Parathyroid adenoma (tissue), 2 donors: ENCODE results near the gene ERN1.
A peak's percentile ranks its signal among the peaks of the same experiment; 100 is the strongest.

Experiments used
- H2AFZ ChIP-seq: fragments of 300-600 bp; sonication (generic); one replicate; pipeline ENCODE4 v1.7.0; 2017; ENCODE audit warnings: antibody characterized with exemption, mild to moderate bottlenecking
- H3K27ac ChIP-seq: fragments of 300-600 bp; sonication (generic); one replicate; pipeline ENCODE4 v1.7.0; 2017
- H3K27me3 ChIP-seq: fragments of 300-600 bp; sonication (generic); one replicate; pipeline ENCODE4 v1.7.0; 2017; ENCODE audit warnings: low read length; ENCODE audit not compliant: control insufficient read depth, insufficient read depth
- H3K36me3 ChIP-seq: fragments of 300-600 bp; sonication (generic); one replicate; pipeline ENCODE4 v1.7.0; 2017; ENCODE audit warnings: low read length; ENCODE audit not compliant: control insufficient read depth, insufficient read depth
- H3K4me1 ChIP-seq: fragments of 300-600 bp; sonication (generic); one replicate; pipeline ENCODE4 v1.7.0; 2017; ENCODE audit warnings: control low read depth
- H3K4me2 ChIP-seq: fragments of 300-600 bp; sonication (generic); one replicate; pipeline ENCODE4 v1.7.0; 2017; ENCODE audit warnings: low read length
- H3K4me3 ChIP-seq: fragments of 300-600 bp; sonication (generic); one replicate; pipeline ENCODE4 v1.7.0; 2017; ENCODE audit warnings: low read depth, low read length
- H3K79me2 ChIP-seq: fragments of 300-600 bp; sonication (generic); one replicate; pipeline ENCODE4 v1.7.0; 2017; ENCODE audit warnings: control low read depth
- H3K9ac ChIP-seq: fragments of 300-600 bp; sonication (generic); one replicate; pipeline ENCODE4 v1.7.0; 2017; ENCODE audit warnings: mild to moderate bottlenecking
- H3K9me3 ChIP-seq: fragments of 300-600 bp; sonication (generic); one replicate; pipeline ENCODE4 v1.7.0; 2017; ENCODE audit warnings: low read length; ENCODE audit not compliant: control insufficient read depth
- TF ChIP-seq, protein P1 (sequence below): fragments of 300-600 bp; sonication (generic); IDR thresholded peaks from one replicate; pipeline ENCODE4 v1.7.0; 2017; ENCODE audit warnings: antibody characterized with exemption, mild to moderate bottlenecking
- donor health status: primary hyperparathyroidism.

ERN1 gene

GRCh38 chr17:63999680-64000531, 130.0 kb downstream of the ERN1 start:
- H3K4me1 ChIP-seq, result peaks cover 5% of the 10 kb centered on the region
- TF ChIP-seq, protein P1, sequence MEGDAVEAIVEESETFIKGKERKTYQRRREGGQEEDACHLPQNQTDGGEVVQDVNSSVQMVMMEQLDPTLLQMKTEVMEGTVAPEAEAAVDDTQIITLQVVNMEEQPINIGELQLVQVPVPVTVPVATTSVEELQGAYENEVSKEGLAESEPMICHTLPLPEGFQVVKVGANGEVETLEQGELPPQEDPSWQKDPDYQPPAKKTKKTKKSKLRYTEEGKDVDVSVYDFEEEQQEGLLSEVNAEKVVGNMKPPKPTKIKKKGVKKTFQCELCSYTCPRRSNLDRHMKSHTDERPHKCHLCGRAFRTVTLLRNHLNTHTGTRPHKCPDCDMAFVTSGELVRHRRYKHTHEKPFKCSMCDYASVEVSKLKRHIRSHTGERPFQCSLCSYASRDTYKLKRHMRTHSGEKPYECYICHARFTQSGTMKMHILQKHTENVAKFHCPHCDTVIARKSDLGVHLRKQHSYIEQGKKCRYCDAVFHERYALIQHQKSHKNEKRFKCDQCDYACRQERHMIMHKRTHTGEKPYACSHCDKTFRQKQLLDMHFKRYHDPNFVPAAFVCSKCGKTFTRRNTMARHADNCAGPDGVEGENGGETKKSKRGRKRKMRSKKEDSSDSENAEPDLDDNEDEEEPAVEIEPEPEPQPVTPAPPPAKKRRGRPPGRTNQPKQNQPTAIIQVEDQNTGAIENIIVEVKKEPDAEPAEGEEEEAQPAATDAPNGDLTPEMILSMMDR, result no peak
- no peak overlapping the region for H2AFZ ChIP-seq
- H3K4me3 ChIP-seq, result no peak overlapping the region
- no peaks in the 10 kb centered on the region for H3K36me3 ChIP-seq
- H3K9ac ChIP-seq, result no peak overlapping the region
- no peaks in the 10 kb centered on the region for H3K27me3 ChIP-seq
- no peaks in the 10 kb centered on the region for H3K9me3 ChIP-seq
- no peak overlapping the region for H3K4me2 ChIP-seq
- no peaks in the 10 kb centered on the region for H3K79me2 ChIP-seq
- no peak overlapping the region for H3K27ac ChIP-seq

GRCh38 chr17:63998721-63999679, 130.9 kb downstream of the ERN1 start:
- Histone ChIP-seq H3K4me2 (peak overlapping the region; percentile 95), H3K27me3 (no peaks in the 10 kb centered on the region), H3K4me3 (peak overlapping the region; percentile 74), H3K79me2 (no peaks in the 10 kb centered on the region), H3K4me1 (peaks cover 5% of the 10 kb centered on the region), H3K9ac (no peak overlapping the region), H3K27ac (no peak overlapping the region), H3K9me3 (no peaks in the 10 kb centered on the region), H2AFZ (peak overlapping the region; percentile 84), H3K36me3 (no peaks in the 10 kb centered on the region)
- TF ChIP-seq, protein P1, result no peak

DNA sequence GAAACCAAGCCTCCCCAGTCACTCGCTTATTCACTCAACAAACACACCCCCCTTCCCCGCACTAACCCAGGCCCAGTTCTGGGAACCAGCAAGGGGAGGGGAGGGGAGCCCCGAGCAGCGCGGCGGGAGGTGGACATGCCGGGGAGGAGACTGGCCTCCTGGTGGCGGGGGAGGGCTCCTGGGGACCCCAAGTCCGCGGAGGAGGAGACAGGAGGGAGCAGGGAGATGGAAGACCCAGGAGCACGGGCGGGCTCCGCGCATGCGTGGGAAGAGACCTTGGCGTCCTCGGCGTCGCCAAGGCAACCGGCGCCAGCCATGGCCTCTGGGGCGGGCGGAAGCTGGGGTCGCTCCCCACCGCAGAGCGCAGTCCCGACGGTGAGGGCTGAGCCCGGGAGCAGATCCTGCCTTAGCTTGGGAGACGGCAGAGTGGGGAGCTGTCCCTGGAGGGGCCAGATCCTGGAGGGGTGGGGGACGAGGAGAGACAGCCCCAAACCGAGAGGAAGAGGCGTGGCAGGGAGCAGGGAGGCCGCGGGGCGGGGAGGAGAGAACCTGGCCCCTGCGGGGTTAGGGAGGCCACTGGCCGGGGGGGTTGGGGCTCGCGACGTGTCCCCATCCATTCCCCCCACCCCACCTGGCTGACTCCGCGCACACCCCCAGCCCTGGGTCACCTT, 131.8 kb downstream of the ERN1 start, which contains the start of gene PRR29:
TSS of gene PRR29 (plus strand) at position 302 of the 671 bp plus-strand sequence. CDS start at position 316, 14 bp downstream.
- H3K9me3 ChIP-seq, result no peaks in the 10 kb centered on the region
- no peaks in the 10 kb centered on the region for H3K79me2 ChIP-seq
- TF ChIP-seq, protein P1, result no peak
- H3K27me3 ChIP-seq, result no peaks in the 10 kb centered on the region
- H3K4me3 ChIP-seq, result peak within 1 kb of the TSS; percentile 74
- H2AFZ ChIP-seq, result peak within 1 kb of the TSS; percentile 84
- H3K27ac ChIP-seq, result peak within 1 kb of the TSS; percentile 34
- H3K4me2 ChIP-seq, result peak within 1 kb of the TSS; percentile 95
- peaks cover 5% of the 10 kb centered on the region for H3K4me1 ChIP-seq
- no peaks in the 10 kb centered on the region for H3K36me3 ChIP-seq
- H3K9ac ChIP-seq, result no peak within 1 kb of the TSS

GRCh38 chr17:63997341-63998048, 132.4 kb downstream of the ERN1 start:
- peak overlapping the region; percentile 74 for H3K4me3 ChIP-seq
- H3K9ac ChIP-seq, result no peak overlapping the region
- H3K27me3 ChIP-seq, result no peaks in the 10 kb centered on the region
- no peaks in the 10 kb centered on the region for H3K79me2 ChIP-seq
- TF ChIP-seq, protein P1, result no peak
- no peaks in the 10 kb centered on the region for H3K9me3 ChIP-seq
- no peaks in the 10 kb centered on the region for H3K36me3 ChIP-seq
- H3K27ac ChIP-seq, result peak overlapping the region; percentile 34
- peaks cover 5% of the 10 kb centered on the region for H3K4me1 ChIP-seq
- H2AFZ ChIP-seq, result peak overlapping the region; percentile 84
- peak overlapping the region; percentile 95 for H3K4me2 ChIP-seq
